IMR-90 (cell line): ENCODE results near the gene POU2F2. TPM values are rescaled to one million over a fixed set of nuclear protein-coding genes. Genes with fewer than 3 reads are reported as not detected.

Experiments used
- ATAC-seq: fragments of 200-7000 bp; cut with Tn5 transposase; 2 replicates; pipeline ENCODE4 v1.9.1; 2020; ENCODE audit warnings: low read depth, mild to moderate bottlenecking, moderate library complexity
- BruUV-seq: library from RNA; stranded (reverse); fragments of 400-500 nt; replicated peaks from 2 replicates; lab custom pipeline; 2021; lab: Mats Ljungman, UMichigan
- CTCF ChIA-PET: fragments of 300-600 bp; formaldehyde crosslinking; extraction: SDS; loops from one replicate; lab custom pipeline; 2021; ENCODE audit warnings: antibody characterized with exemption; lab: Yijun Ruan, JAX
- POLR2A ChIA-PET: fragments of 300-600 bp; sonication (Branson Sonifier 250); formaldehyde crosslinking; loops from one replicate; lab custom pipeline; 2022; ENCODE audit warnings: antibody characterized with exemption; ENCODE audit not compliant: unreplicated experiment; lab: Charles Lee
- DNase-seq: peaks from one replicate; pipeline ENCODE4 v3.0.0; 2013
- H2AFZ ChIP-seq: replicated peaks from 2 replicates; pipeline ENCODE3; 2013; ENCODE audit warnings: low read length, mild to moderate bottlenecking; ENCODE audit not compliant: poor library complexity
- H2AK5ac ChIP-seq: 2 replicates; pipeline ENCODE4 v1.6.1; 2013; ENCODE audit warnings: low read depth, low read length, inconsistent platforms
- H2AK9ac ChIP-seq: replicated peaks from 2 replicates; pipeline ENCODE3; 2013; ENCODE audit warnings: mild to moderate bottlenecking, low read depth, low read length, moderate library complexity; ENCODE audit not compliant: poor library complexity
- H2BK120ac ChIP-seq: 2 replicates; pipeline ENCODE4 v1.6.1; 2013; ENCODE audit warnings: low read depth, low read length, inconsistent platforms
- H2BK15ac ChIP-seq: 3 replicates; pipeline ENCODE4 v1.6.1; 2013; ENCODE audit warnings: low read depth, low read length, inconsistent platforms
- H2BK20ac ChIP-seq: 2 replicates; pipeline ENCODE4 v1.6.1; 2013; ENCODE audit warnings: low read depth, mild to moderate bottlenecking, inconsistent platforms, low read length, moderate library complexity
- H2BK5ac ChIP-seq: 2 replicates; pipeline ENCODE4 v1.6.1; 2013; ENCODE audit warnings: mild to moderate bottlenecking, low read depth, low read length, inconsistent platforms; ENCODE audit not compliant: poor library complexity, severe bottlenecking
- H3K14ac ChIP-seq: replicated peaks from 2 replicates; pipeline ENCODE4 v1.6.1; 2013; ENCODE audit warnings: low read depth, low read length, inconsistent platforms
- H3K18ac ChIP-seq: 2 replicates; pipeline ENCODE4 v1.6.1; 2013; ENCODE audit warnings: low read depth, low read length, control low read depth
- H3K23ac ChIP-seq: 2 replicates; pipeline ENCODE4 v1.6.1; 2013; ENCODE audit warnings: low read depth, low read length, inconsistent platforms
- H3K27ac ChIP-seq: 2 replicates; pipeline ENCODE4 v1.5.1; 2013; ENCODE audit warnings: mild to moderate bottlenecking, control low read depth, low read length; ENCODE audit not compliant: insufficient read depth
- H3K27me3 ChIP-seq: 2 replicates; pipeline ENCODE4 v1.6.1; 2013; ENCODE audit warnings: low read length; ENCODE audit not compliant: control insufficient read depth, insufficient read depth
- H3K36me3 ChIP-seq: 2 replicates; pipeline ENCODE4 v1.6.1; 2013; ENCODE audit warnings: low read length, mixed read lengths; ENCODE audit not compliant: control insufficient read depth, insufficient read depth
- H3K4ac ChIP-seq: 2 replicates; pipeline ENCODE4 v1.6.1; 2013; ENCODE audit warnings: low read depth, low read length, inconsistent platforms
- H3K4me1 ChIP-seq: 2 replicates; pipeline ENCODE4 v1.6.1; 2013; ENCODE audit warnings: low read length, mixed read lengths; ENCODE audit not compliant: control insufficient read depth, insufficient read depth
- H3K4me2 ChIP-seq: 2 replicates; pipeline ENCODE4 v1.6.1; 2013; ENCODE audit warnings: low read depth, mild to moderate bottlenecking, control low read depth, low read length, moderate library complexity
- H3K4me3 ChIP-seq: 2 replicates; pipeline ENCODE4 v1.5.1; 2013; ENCODE audit warnings: low read depth, mild to moderate bottlenecking, control low read depth, low read length, moderate library complexity; ENCODE audit not compliant: insufficient read depth
- H3K56ac ChIP-seq: 2 replicates; pipeline ENCODE4 v1.6.1; 2013; ENCODE audit warnings: low read length, inconsistent platforms; ENCODE audit not compliant: insufficient read depth; ENCODE audit errors: extremely low read depth
- H3K79me1 ChIP-seq, 2 experiments: 2 replicates each; pipeline ENCODE4 v1.6.1; 2013; ENCODE audit warnings: low read length in 2 of 2, inconsistent platforms in 1 of 2, low read depth in 1 of 2
- H3K9ac ChIP-seq: 2 replicates; pipeline ENCODE4 v1.6.1; 2013; ENCODE audit warnings: low read depth, low read length, control low read depth
- H3K9me1 ChIP-seq: 2 replicates; pipeline ENCODE4 v1.6.1; 2013; ENCODE audit warnings: low read length, inconsistent platforms; ENCODE audit not compliant: insufficient read depth
- H3K9me3 ChIP-seq: 2 replicates; pipeline ENCODE4 v1.6.1; 2013; ENCODE audit warnings: low read length; ENCODE audit not compliant: control insufficient read depth, insufficient read depth
- H4K20me1 ChIP-seq: 2 replicates; pipeline ENCODE4 v1.6.1; 2013; ENCODE audit warnings: low read length, inconsistent platforms; ENCODE audit not compliant: insufficient read depth
- H4K5ac ChIP-seq: 2 replicates; pipeline ENCODE4 v1.6.1; 2013; ENCODE audit warnings: mild to moderate bottlenecking, low read depth, low read length, control low read depth
- H4K8ac ChIP-seq, 2 experiments: 2 replicates each; pipeline ENCODE4 v1.6.1; 2013; ENCODE audit warnings: low read depth in 2 of 2, low read length in 2 of 2, control low read depth in 1 of 2, inconsistent platforms in 1 of 2
- H4K91ac ChIP-seq: 2 replicates; pipeline ENCODE4 v1.6.1; 2013; ENCODE audit warnings: low read depth, low read length, inconsistent platforms; ENCODE audit not compliant: insufficient read depth
- CHD1 ChIP-seq: IDR thresholded peaks from 2 replicates; pipeline ENCODE4 v1.6.1; 2012; ENCODE audit warnings: low read depth, low read length, improper control_type of control experiment
- NFE2L2 ChIP-seq: fragments of 150-350 bp; IDR thresholded peaks from 2 replicates; pipeline ENCODE4 v1.6.1; 2016; ENCODE audit warnings: low read depth, mild to moderate bottlenecking, low read length
- WGBS, 2 experiments: methylation state at CpG; one replicate each; pipeline versions ENCODE4 v1.1.5 to v1.1.7; 2013; ENCODE audit warnings: missing lambda C conversion rate in 2 of 2; ENCODE audit not compliant: insufficient read length in 1 of 2; ENCODE audit errors: extremely low coverage in 2 of 2; 5-methylcytosine and 5-hydroxymethylcytosine counted together
- dilution Hi-C: fragments of 300-500 bp; cut with HindIII; formaldehyde crosslinking; loops from one replicate; pipeline ENCODE4 v1.14.3; 2018; ENCODE audit warnings: low sequenced_read_pairs; ENCODE audit not compliant: unreplicated experiment
- in situ Hi-C: fragments of 300-500 bp; cut with MboI; formaldehyde crosslinking; loops from 3 replicates; pipeline ENCODE4 v1.14.3; 2019; ENCODE audit warnings: low sequenced_read_pairs, inconsistent platforms, mixed read lengths
- intact Hi-C: fragments of 100-400 bp; cut with micrococcal nuclease; formaldehyde crosslinking; loops from 2 replicates; pipeline ENCODE4 v1.10.0; 2022
- polyA plus RNA-seq, 3 experiments: library from polyadenylated mRNA; depleted of rRNA; stranded (reverse); fragments of >200 nt; gene quantifications; 2 replicates each; pipeline ENCODE4 v1.2.3, GENCODE V29; 2012; ENCODE audit warnings: low replicate concordance in 1 of 3
- total RNA-seq: library from RNA; depleted of rRNA; stranded (reverse); fragments of >200 nt; gene quantifications from 2 replicates; pipeline ENCODE4 v1.2.3, GENCODE V29; 2012
- TF ChIP-seq, protein P1 (sequence below): fragments of 150-350 bp; IDR thresholded peaks from 2 replicates; pipeline ENCODE4 v1.6.1; 2017; ENCODE audit warnings: mild to moderate bottlenecking, antibody characterized with exemption, low read length, low read depth

Gene POU2F2
- total and polyA plus RNA-seq, 2 of the 4 experiments (the other 2 are of a cell fraction), result 0.54 to 5.0 TPM

DNA sequence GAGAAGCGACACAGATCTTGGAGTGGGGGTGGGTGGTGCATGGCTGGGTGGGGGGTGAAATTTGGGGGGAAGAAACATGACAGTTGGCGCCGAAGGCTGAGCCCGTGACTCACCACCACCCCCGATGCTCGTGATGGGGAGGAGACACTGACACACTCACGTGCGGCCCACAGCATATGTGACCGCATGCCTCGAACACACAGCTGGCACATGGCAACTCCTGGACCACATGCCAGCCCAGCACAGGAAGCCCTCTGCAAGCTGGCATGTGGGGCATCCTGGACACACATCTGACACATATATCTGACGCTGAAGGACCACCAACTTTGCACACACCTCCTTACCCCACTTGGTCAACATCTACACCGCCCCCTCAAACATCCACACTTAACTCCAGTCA lies 61.0 kb downstream of the POU2F2 start:
- ChIA-PET POLR2A (no interaction called here), CTCF (no interaction called here)
- peaks cover 44% of the 10 kb centered on the region for H3K27me3 ChIP-seq
- no peak overlapping the region for H3K27ac ChIP-seq
- BruUV-seq, result no TSS peak
- no peak overlapping the region for H3K4me2 ChIP-seq
- no peak overlapping the region for H2BK5ac ChIP-seq
- H4K5ac ChIP-seq, result no peak overlapping the region
- no peak overlapping the region for H2BK120ac ChIP-seq
- H3K79me1 ChIP-seq, result peaks cover 12% of the 10 kb centered on the region in 2 experiments; a peak in 3 of 4 replicates
- no peak overlapping the region for H3K56ac ChIP-seq
- H4K20me1 ChIP-seq, result no peaks in the 10 kb centered on the region
- H4K8ac ChIP-seq, result no peak overlapping the region
- in situ Hi-C loops (no loop called here), intact Hi-C loops (no loop called here), dilution Hi-C loops (no loop called here)
- H2AK9ac ChIP-seq, result no peak overlapping the region
- no peak overlapping the region for H4K91ac ChIP-seq
- H2BK15ac ChIP-seq, result no peak overlapping the region
- H3K4me1 ChIP-seq, result peaks cover 3% of the 10 kb centered on the region
- no peak overlapping the region for H2AK5ac ChIP-seq
- H2AFZ ChIP-seq, result no peak overlapping the region
- DNase-seq (no peak), ATAC-seq (no peak)
- H3K14ac ChIP-seq, result no peak overlapping the region
- H3K9me1 ChIP-seq, result no peaks in the 10 kb centered on the region
- H2BK20ac ChIP-seq, result no peak overlapping the region
- whole genome bisulfite sequencing, 2 experiments, result 100% methylated on average over 4 of the region's 12 CpGs; no CpG with 5 or more reads in 1 of the 2 experiments
- H3K4me3 ChIP-seq, result no peak overlapping the region
- no peak overlapping the region for H3K18ac ChIP-seq
- TF ChIP-seq, protein P1, sequence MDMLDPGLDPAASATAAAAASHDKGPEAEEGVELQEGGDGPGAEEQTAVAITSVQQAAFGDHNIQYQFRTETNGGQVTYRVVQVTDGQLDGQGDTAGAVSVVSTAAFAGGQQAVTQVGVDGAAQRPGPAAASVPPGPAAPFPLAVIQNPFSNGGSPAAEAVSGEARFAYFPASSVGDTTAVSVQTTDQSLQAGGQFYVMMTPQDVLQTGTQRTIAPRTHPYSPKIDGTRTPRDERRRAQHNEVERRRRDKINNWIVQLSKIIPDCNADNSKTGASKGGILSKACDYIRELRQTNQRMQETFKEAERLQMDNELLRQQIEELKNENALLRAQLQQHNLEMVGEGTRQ, result no peak
- TF ChIP-seq CHD1 (no peak), NFE2L2 (no peak)
- H3K36me3 ChIP-seq, result no peaks in the 10 kb centered on the region
- no peak overlapping the region for H3K4ac ChIP-seq
- H3K9me3 ChIP-seq, result no peaks in the 10 kb centered on the region
- H3K9ac ChIP-seq, result no peak overlapping the region
- H3K23ac ChIP-seq, result no peak overlapping the region
